ENCODE results near the gene ASAP3.

The ASAP3 gene

DNA sequence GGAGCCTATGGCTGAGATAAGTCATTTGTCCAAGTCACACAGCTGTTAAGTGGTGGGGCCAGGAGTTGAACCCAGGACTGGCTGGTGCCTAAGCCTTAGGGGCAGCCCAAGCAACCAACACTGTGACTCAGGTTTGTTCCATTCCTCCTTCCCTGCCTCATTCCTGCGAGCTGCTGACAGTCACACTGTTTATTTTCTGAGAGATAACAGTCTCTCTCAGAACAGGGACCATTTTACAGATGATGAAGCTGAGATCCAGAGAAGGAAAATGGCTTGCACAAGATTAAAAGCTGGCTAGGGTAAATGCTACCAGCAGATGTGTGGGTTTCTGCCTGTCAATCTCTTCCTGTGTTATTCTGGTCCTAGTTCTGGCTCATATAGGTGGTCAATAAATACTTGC is 35.1 kb downstream of the ASAP3 start:
- no peak for DNase-seq

DNA sequence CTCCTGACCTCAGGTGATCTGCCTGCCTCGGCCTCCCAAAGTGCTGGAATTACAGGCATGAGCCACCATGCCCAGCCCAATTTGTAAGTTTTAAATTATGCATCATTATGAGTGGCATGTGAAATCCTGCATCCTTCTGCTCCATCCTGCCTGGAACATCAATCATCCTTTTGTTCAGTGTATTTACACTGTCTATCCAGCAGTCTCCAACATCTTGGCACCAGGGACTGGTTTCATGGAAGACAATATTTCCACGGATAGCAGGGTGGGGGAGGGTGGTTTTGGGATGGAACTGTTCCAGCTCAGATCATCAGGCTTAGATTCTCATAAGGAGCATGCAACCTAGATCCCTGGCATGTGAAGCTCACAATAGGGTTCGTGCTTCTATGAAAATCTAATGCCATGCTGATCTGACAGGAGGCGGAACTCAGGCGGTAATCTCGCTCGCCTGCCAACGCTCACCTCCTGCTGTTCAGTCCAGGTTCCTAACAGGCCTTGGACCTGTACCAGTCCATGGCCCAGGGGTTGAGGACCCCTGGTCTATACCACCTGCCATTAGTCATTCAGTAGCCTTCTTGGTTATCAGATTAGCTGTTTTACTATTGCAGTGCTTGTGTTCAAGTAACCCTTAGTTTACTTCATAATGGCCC is 37.2 kb downstream of the ASAP3 start:
- DNase-seq = peak; percentile 57

DNA sequence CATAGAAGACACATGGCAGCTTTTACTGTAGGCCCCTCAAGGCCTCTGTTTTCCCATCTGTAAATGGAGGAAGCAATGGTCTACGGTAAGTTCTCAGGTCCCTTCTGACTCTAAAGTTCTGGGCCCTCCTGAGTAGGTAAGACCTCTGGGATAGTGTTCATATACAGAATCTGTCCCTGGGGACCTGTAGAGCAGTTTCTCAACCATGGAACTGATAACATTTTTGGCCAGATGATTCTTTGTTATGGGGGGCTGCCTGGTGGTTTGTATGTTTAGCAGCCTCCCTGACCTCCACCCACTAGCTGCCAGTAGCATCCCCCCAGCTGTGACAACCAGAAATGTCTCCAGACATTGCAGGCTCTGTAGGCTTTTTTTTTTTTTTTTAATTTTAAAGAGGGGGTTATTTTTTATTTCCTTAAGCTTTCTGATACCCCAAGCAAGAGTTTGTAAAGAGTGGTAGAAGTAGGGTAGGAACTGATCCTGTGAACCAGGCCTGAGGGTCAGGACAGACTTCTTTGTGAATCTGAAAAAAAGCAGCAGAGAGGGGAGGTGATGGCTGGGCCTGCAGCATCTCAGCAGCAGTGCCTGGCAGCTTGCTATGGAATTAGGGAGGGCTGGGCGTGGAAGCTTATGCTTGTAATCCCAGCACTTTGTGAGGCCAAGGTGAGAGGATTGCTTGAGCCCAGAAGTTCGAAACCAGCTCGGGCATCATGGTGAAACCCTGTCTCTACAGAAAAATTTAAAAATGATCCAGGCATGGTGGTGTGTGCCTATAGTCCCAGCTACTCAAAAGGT is 39.2 kb downstream of the ASAP3 start:
- DNase-seq = no peak

DNA sequence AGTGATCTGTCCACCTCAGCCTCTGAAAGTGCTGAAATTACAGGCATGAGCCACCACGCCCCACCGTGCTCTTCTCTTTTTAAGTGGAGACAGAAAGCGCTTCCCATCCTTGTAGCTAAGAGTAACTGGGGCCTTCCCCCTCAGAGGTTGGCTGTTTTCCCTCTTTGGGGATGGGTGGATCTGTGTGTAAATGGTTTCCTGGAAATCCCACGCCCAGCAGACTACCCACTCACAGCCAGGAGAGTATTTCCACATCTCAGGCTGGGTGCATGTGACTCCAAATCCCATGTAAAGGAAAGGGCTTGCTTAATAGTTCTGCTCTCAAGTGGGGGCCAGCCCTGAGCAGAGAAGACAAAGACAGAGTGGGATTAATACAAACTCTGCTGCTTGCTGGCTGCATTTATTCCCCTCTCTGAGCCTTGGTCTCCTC is 39.9 kb downstream of the ASAP3 start:
- no peak for DNase-seq

DNA sequence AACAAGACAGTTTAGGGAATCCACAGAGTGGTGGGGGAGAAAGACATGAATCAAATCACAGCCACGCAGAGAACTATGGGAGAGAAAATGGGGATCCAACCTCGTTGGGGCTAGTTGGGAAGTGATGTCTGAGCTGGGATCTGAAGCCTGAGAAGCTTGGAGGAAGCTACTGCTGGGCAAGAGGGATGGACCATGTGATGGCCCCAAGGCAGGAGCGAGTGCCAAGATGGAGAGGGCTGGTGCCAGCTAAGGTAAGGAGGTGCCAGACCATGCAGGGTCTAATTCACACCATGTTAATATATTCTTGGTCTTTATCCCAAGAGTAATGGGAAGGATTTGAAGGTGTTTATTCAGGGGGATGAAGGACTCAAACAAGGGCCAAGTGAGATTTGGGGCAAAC is 41.2 kb downstream of the ASAP3 start:
- DNase-seq = no peak

DNA sequence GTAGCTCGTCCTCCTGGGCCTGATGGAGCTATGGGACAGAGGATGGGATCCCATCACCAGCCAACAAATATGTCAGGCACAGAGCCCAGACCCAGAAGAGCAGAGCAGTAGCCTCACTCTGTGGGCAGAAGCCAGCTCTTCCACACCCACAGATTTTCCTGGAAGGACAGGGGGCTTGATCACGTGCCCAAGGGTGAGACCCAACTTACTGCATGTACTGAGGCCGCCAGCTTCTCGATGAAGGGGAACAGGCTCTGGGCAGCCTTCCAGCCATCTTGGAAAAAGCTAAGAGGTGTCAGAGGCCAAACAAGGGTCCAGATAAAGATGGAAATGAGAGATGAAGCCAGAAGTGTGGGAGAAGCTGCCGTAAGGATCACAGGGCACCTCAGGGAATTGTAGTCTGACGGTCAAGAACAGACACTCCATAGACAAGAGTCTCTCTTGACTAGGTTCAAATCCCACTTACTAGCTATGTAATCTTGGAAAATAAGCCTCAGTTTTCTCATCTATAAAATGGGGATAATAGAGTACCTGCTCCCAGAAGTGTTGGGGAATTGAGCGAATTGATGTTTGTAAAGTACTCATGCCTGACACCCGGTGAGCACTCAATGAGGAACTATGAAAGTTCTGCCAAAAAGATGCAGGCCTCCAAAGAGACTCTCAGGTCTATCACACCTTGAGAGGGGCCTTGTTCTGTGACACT is 42.4 kb downstream of the ASAP3 start:
- DNase-seq = no peak

DNA sequence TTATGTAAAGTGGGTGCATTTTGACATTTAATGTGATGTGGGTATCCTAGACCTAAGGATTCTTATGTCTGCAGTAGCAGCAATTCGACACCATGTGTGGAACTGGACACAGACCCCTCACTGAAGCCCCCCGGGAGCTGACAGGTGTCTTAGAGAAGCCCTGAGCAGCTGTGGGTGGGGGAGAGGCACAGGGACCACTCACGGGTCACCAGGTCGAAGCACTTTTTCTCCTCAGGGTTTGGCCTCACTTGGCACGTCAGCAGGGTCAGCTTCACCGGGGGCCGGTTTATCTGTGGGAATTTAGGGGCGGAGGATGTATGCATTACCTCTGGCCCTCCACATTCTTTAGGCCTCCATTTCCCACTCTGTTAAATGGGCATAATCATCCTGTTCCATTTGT is 45.4 kb downstream of the ASAP3 start:
- DNase-seq = no peak

DNA sequence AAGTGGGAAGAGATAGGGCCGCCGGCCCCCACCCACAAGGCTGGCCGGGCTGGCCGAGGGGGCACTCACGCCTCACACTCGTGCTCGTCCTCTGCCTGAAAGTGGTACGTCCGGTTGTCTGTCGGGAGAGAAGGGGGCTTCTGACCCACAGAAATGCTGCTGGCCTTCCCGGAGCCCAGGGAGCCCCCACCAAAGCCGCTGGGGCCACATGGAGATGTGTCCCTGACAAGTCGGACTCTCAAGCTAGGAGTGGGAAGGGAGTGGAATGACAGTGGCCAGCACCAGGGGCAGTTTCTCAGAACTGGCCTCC is 46.7 kb downstream of the ASAP3 start:
- DNase-seq = no peak

DNA sequence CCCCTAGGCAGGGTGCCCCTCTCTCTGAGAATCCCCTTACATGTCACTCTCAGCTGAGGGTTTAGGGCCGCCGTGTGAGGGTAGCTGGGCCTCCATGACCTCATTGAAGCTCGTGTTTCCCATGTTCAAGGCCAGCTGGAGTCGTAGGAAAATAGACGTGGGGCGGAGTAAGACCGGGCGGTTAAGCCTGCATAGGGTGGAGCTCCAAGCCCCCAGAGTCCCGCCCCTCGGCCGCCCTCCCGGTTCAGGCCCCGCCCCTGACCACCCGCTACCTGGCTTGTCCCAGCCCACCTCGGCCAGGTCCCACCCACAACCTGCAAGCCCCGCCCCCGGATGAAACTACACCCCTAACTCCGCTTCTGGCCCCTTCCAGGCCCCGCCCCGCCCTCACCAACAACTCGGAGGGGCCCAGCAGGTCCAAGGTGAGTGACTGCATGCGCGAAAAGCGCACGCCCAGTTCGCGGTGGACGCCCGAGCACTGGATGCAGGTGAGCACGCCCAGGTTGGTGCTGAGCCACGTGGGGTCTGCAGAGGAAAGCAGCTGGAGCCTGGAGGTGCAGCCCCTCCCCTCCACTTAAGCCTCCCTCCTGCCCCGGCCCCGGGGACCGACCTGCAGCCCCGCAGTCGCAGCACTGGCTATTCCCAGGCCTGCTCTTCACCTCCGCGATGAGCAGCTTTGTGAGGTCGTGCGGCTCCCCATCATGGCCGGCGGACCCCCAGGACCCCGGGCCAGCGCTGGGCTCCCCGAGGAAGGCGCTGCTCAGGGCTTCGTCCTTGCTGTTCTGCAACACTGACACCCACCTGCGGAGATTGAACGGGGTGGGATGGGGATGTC is 47.2 kb downstream of the ASAP3 start:
- DNase-seq = no peak

DNA sequence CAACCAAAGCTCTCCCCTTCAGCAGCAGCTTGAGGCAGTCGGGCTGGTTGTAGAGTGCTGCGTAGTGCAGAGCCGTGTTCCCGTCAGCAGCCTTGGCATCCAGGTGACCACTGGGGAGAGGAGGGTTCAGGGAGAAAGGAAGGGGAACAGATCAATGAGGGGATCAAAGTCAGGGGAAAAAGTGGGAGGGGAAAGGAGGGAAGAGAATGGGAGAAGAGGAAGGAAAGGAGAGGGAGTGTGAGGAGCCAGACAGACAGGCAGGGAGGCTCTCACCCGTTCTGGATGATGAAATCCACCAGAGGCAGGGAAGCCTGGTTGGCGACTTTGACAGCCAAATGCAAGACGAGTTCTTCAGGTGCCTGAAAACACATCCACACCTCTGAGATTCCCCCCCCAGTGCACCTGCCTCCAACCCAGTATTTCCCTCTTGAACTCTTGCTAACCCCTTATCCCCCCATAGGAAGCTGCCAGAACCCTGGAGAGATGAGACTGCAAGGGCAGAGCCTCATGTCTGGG is 49.7 kb downstream of the ASAP3 start:
- DNase-seq = no peak

DNA sequence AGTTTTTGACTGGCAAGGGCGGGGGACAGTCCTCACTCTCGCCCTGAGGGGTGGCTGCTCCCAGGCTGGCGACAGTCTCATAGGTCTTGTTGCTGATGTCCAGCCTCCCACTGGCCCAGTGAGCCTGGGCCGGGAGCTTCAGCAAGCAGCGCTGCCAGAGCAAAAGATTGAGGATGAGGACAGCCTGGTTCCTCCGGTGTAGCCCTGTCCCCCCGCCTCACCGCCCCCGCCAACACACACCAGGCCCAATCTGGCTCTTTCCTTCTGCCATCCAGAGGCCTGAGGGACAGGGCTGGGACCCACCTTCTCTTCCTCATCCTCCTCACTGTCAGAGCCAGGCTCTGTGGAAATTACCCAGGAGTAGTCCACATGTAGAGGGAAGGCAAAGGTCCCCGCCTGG is 50.9 kb downstream of the ASAP3 start:
- DNase-seq = no peak

DNA sequence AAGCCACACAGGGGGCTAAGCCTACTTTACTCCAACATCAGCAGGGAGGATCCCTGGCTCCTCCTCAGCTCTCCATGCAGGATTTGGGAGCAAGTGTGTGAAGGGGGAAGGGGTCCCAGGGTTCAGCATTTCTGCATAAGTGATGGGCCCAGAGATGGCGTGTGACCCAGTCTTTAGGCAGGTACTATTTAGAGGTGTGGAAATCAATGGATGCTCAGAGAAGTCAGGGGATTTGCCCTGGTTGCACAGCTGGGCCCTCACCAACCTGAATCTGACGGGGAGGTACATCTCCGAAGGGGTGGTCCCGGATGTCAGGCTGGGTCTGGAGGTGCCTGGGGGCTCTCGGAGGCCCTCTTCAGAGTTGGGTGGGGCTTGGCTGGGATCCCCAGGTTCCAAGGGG is 52.5 kb downstream of the ASAP3 start:
- no peak for DNase-seq

DNA sequence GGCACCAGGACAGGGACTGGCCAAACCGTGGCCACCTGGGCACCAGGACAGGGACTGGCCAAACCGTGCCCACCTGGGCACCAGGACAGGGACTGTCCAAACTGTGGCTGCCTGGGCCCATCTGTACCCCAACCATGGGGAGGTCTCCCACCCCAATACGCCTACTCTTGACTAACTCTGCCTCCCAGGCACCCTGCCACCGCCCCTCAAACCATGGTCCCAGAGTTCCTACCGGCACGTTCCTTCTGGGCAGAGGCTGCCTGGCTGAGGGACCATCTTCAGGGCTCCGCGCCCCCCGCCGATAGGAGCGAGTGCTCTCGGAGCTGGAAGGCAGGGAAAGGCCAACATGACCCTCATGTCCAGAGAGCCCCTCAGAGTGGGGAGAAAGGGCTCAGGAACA is 53.2 kb downstream of the ASAP3 start:
- DNase-seq = no peak

DNA sequence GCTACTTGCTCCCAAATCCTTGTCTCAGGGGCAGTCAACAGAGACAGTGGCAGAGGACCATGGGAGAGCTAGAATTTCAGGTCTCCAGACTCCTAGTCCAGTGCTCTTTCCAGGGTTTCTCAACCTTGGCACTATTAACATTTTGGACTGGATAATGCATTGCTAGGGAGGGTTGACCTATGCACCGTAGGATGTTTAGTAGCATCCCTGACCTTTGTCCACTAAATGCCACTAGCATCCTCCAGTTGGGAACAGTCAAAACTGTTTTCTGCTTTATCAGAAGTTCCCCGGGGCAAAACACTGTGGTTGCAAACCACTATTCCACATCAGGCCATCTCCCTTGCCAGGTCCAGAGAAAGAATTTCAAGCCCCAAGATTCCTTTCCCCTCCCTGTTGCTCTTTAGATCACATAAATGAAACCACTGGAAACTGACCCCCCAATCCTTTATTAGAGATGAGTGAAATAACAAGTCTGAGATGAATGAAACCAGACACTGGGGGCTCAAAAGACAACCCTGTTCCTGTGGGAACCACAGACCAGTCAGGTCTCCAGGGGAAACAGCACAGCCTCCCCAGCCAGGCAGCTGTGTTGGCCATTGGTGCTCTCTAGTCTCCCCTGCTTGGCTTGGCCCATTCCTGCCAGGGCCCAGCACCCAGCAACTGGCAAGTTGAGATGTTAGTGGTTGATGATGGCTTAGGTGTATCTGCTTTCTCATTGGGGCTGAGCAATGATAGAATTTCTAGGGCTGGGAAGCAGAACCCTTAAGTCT is 55.7 kb downstream of the ASAP3 start:
- DNase-seq = no peak

DNA sequence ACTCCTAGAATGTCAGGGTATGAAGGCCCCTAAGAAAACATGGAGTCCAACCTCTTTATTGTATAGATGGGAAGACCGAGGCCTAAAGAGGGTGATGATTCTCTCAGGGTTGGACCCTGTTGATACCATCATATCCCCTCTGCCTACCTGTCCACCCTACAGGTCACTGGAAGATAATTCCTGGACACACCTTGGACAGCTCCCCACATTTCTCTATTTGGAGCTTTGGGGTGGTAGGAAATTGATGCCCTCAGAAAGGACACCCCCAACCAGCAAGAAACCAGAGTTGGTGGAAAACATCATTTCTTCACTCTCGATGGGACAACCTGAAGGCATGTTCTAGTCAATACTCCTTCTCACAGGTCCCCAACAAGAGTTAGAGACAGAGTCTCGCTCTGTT is 56.4 kb downstream of the ASAP3 start:
- DNase-seq = no peak

DNA sequence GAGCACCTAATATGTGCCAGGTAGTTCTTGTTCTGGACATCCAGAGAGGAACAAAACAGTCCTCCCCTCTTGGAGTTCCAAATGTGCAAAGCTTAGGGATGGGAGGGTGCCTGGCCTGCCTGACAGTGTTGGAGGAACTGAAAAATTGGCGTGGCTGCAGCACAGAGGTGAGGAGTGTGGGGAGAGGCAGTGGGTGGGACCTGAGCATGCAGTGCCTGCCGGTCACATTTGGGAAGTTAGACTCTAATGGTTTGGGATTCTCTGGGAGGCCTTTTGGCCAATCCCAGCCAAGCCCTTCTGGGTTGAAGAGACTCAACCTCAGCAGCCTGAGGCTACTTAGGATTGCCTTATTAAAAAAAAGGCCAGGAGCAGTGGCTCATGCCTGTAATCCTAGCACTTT is 57.2 kb downstream of the ASAP3 start:
- DNase-seq = no peak

DNA sequence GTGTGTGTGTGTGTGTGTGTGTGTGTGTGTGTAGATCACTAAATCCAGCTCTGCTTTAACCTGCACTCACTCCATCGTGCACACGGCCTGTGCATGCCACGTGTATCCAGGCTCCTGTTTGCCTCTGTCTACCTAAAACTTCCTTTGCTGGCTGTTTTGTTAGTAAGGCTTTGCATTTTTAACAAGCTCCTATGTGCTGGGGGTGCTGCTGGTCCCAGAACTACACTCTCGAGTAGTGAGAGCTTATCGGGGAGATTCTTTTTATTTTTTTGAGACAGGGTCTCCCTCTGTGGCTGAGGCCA is 58.8 kb downstream of the ASAP3 start:
- DNase-seq = no peak

DNA sequence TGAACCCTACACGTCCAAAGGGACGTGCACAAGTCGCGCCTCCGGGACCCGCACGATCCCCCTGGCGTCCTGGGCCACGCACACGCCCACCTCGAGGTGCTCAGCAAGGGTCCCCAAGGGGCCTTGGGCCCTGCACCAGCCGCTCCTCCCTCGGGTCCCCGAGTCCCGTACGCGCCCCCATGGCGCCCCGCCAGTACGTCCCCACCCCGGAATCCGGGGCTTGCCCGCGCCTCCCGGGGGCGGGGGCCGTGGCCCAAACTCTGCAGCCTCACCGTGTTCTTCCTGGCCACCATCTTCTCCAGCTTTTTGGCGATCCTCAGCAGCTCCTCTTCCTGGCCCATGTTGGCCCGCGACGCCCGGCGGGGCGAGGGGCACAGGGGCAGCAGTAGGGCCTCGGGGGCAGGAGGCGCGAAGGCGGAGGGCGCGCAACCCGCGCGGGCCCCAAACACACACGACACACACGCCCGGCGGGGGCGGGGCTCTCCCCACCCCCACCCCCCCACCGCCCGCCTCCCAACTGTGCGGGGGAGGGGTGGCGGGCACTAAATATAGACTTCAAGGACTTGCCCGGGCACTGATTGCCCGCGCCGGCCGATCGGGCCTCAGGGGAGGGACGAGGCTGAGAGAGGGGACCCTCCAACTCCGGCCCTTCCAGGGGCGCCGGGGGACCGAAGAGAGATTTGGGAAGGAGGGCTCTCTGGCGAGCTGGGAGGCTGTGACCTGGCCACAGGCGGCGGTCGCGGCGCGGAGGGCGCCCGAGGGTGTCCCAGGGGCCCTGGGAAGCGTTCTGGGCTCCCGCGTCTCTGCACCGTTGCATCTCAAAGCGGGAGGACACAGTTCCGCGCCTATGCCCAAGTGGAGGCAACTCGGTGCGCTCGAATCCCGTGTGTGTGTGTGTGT is 59.4 kb downstream of the ASAP3 start, which contains the start of gene TCEA3:
TCEA3 (minus strand) TSS at position 456 of the 900 bp plus-strand sequence; CDS start at position 341, 115 bp downstream.
- DNase-seq = no peak

DNA sequence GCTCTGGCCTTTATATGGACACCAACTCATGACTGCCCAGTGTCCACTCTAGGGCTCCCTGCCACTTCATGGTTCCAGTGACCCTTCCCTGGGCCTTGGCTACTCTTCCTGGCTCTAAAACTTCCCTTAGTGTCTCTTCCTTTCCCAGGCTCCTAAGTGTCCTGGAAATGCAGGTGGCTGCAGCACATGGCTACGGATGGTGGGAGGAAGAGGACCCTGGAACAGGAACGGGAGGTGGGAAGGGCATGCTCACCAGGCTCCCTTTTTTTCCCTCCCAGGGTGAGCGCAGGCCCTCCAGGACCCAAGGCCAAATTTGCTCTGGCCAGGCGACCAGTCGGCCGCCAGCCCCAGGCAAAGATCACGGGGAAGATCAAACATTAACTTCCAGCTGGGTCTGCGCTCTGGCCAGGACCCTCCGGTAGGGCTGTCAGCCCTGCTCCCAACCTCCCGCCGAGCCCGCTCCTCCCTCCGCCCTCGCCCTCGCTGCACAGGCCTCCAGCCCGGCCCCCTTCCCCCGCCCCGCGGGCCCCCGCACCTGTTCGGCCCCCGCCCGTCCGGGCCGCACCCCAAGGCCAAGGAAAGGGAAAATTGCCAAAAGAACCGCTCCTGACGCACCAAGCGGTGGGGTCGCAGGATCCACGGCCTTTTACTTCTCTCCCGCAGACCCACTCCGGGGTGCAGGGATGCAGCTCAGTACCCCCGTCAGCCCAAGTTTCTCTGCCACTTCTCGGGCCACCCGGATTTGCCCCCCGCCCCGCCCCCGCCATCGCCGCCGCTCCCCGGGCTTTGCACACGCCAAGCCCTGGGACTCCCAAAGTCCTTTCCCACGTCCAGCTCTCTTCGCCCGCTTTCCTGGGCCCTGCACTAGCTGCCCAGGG is 60.3 kb downstream of the ASAP3 start:
- no peak for DNase-seq

DNA sequence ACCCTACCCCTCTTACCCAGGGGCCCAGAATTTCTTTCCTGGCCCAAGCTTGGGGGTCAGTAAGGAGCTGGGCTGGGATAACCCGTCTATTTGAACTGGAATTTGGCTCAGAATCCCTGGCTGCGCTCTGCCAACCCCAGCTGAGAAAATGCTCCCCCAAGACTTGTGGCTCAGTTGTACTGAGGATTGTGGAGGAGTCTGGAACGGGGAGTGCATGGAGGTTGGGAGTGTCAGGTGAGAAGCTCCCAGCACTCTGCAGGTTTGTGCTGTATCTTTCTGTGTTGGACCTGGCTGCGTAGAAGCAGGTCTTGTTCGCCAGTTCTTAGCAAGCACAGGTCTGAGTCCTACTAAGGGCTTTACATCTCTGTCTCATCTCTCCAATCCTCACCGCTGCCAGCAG is 61.0 kb downstream of the ASAP3 start:
- DNase-seq = no peak
